Spleen (tissue), 7 donors: ENCODE measurements around the gene CLCN6.

ENCODE experiments used
- POLR2A ChIP-seq, 3 donors: fragments of 450-650 bp; IDR thresholded peaks; one replicate each; pipeline ENCODE4 v1.5.1; 2017; ENCODE audit warnings: antibody characterized with exemption in 3 of 3, mild to moderate bottlenecking in 1 of 3
- TF ChIP-seq, protein P1 (sequence below), 11 experiments: fragments of 200-600 bp in 7 of 11; fragments of 450-650 bp in 4 of 11; sonication (generic) in 4 of 11; IDR thresholded peaks in 8 of 11; conservative IDR thresholded peaks in 3 of 11; 1 replicate in 7 of 11; 2 replicates in 4 of 11; pipeline versions ENCODE4 v1.4.0 to v1.8.0; 2016 to 2021; ENCODE audit warnings: antibody characterized with exemption in 11 of 11, inconsistent platforms in 4 of 11, mild to moderate bottlenecking in 1 of 11
- donor health status: DM: no; HTN: no; CAD: no; lungs with moderate emphysema.
- donor health status: DM: no; HTN: no; CAD: no.
- donor health status: DM: no; HTN: no; CAD: no.

DNA sequence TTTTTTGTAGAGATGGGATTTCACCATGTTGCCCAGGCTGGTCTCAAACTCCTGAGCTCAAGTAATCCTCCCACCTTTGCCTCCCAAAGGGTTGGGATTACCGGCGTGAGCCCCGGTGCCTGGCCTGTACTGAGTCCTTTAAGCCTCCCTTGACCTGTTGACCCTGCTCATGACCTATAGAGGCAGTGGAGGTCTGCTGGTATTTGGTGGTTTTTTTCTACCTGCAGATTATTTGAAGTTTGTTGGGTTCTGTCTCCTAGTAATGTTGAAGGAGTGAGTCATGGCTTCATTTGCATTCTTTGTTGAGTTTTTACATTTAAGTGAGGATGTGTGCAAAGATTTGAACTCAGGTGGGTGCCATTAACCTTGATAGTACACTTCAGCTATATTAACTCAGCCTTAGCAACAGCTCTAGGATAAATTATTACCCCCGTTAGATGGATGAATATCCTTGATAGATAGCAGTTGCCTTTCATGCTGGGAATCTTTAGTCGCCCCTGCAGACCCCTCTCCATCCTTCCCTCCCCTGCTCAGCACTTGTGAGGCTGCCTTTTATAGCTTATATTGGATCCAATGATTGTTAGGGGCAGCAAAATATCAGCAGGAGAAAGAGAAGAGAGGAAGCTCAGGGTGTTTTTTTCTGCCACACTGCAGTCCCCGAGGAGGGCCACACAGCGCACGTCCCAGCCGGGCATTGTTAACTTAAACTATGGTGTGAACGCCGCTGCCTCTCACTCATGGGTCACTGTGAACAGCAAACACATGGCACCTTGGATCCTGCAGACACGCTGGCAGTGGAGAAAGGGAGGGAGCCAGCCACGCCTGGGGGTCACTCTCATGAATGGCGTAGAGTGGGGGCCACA lies 67.6 kb downstream of the CLCN6 start:
- TF ChIP-seq POLR2A (IDR thresholded peaks at IDR 0.05): no peak
- TF ChIP-seq, protein P1, sequence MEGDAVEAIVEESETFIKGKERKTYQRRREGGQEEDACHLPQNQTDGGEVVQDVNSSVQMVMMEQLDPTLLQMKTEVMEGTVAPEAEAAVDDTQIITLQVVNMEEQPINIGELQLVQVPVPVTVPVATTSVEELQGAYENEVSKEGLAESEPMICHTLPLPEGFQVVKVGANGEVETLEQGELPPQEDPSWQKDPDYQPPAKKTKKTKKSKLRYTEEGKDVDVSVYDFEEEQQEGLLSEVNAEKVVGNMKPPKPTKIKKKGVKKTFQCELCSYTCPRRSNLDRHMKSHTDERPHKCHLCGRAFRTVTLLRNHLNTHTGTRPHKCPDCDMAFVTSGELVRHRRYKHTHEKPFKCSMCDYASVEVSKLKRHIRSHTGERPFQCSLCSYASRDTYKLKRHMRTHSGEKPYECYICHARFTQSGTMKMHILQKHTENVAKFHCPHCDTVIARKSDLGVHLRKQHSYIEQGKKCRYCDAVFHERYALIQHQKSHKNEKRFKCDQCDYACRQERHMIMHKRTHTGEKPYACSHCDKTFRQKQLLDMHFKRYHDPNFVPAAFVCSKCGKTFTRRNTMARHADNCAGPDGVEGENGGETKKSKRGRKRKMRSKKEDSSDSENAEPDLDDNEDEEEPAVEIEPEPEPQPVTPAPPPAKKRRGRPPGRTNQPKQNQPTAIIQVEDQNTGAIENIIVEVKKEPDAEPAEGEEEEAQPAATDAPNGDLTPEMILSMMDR (IDR thresholded peaks at IDR 0.05 in 8 of 11, conservative IDR thresholded peaks at IDR 0.05 in 3 of 11): no peak
